ENCODE data around the gene PRG3. TPM values are rescaled to one million over a fixed set of nuclear protein-coding genes. Genes with fewer than 3 reads are reported as not detected.

Gene PRG3
- total RNA-seq, 1 experiment from 2014 or later = not detected

- no peak overlapping the region for H3K27ac ChIP-seq (ENCODE audit: low read length)
- ChIA-PET CTCF (no interaction called here), POLR2A (no interaction called here)
- no peaks in the 10 kb centered on the region for H3K36me3 ChIP-seq (ENCODE audit: control insufficient read depth, insufficient read depth, low read length)
- DNase-seq (ENCODE audit: low read depth, low spot score) (no peak), ATAC-seq (no peak)
- H3K4me3 ChIP-seq (ENCODE audit: low read depth in 2 of 2, low read length in 2 of 2) = no peak overlapping the region
- H3K9me3 ChIP-seq (ENCODE audit: control insufficient read depth, insufficient read depth, low read depth, low read length) = 0 out of 2 replicates have a peak, but pooled peaks cover 3% of the 10 kb centered on the region
- no peaks in the 10 kb centered on the region for H3K27me3 ChIP-seq (ENCODE audit: control insufficient read depth, insufficient read depth, low read length)
- in situ Hi-C loops (cut with HindIII; ENCODE audit: low pct_unique_long_range_greater_than_20kb, low sequenced_read_pairs) = no loop called here
- BruUV-seq (replicated peaks) = no TSS peak
- TF ChIP-seq REST (IDR thresholded peaks at IDR 0.05; ENCODE audit: insufficient read depth in 1 of 2, low read depth in 2 of 2, low read length in 1 of 2) (no peak), TCF7L2 (IDR thresholded peaks at IDR 0.05; ENCODE audit: low read depth, low read length) (no peak), POLR2AphosphoS5 (IDR thresholded peaks at IDR 0.05; ENCODE audit: low read depth, low read length) (no peak), CTCF (IDR thresholded peaks at IDR 0.05) (no peak), SIN3A (IDR thresholded peaks at IDR 0.05; ENCODE audit: borderline replicate concordance, insufficient read depth, low read depth, low read length) (no peak)
- H3K4me1 ChIP-seq (ENCODE audit: control insufficient read depth, insufficient read depth, low read length) = no peaks in the 10 kb centered on the region
- intact Hi-C loops (cut with micrococcal nuclease; ENCODE audit: unreplicated experiment) = no loop called here
These were observed 27.1 kb downstream of the PRG3 start for GRCh38 chr11:57353852-57354251.

- Histone ChIP-seq H3K27ac (ENCODE audit: low read length) (no peak overlapping the region), H3K27me3 (ENCODE audit: control insufficient read depth, insufficient read depth, low read length) (no peaks in the 10 kb centered on the region), H3K4me3 (ENCODE audit: low read depth in 2 of 2, low read length in 2 of 2) (no peak overlapping the region), H3K36me3 (ENCODE audit: control insufficient read depth, insufficient read depth, low read length) (no peaks in the 10 kb centered on the region), H3K4me1 (ENCODE audit: control insufficient read depth, insufficient read depth, low read length) (no peaks in the 10 kb centered on the region), H3K9me3 (ENCODE audit: control insufficient read depth, insufficient read depth, low read depth, low read length) (0 out of 2 replicates have a peak, but pooled peaks cover 3% of the 10 kb centered on the region)
- in situ Hi-C loops (cut with HindIII; ENCODE audit: low pct_unique_long_range_greater_than_20kb, low sequenced_read_pairs) = no loop called here
- TF ChIP-seq POLR2AphosphoS5 (IDR thresholded peaks at IDR 0.05; ENCODE audit: low read depth, low read length) (no peak), REST (IDR thresholded peaks at IDR 0.05; ENCODE audit: insufficient read depth in 1 of 2, low read depth in 2 of 2, low read length in 1 of 2) (no peak), TCF7L2 (IDR thresholded peaks at IDR 0.05; ENCODE audit: low read depth, low read length) (no peak), SIN3A (IDR thresholded peaks at IDR 0.05; ENCODE audit: borderline replicate concordance, insufficient read depth, low read depth, low read length) (no peak), CTCF (IDR thresholded peaks at IDR 0.05) (no peak)
- intact Hi-C loops (cut with micrococcal nuclease; ENCODE audit: unreplicated experiment) = no loop called here
- no peak for ATAC-seq
- DNase-seq (ENCODE audit: low read depth, low spot score) = no peak
- ChIA-PET POLR2A (no interaction called here), CTCF (no interaction called here)
- no TSS peak for BruUV-seq (replicated peaks)
These were observed 27.5 kb downstream of the PRG3 start for GRCh38 chr11:57353446-57353845.

Data from Panc1 (cell line).